ENCODE results near the gene MEG3.

- TF ChIP-seq CTCF (conservative IDR thresholded peaks at IDR 0.05): no peak
- TF ChIP-seq EZH2 (IDR thresholded peaks at IDR 0.05; ENCODE audit: low read depth): no peak
Observed at GRCh38 chr14:100851946-100852620, 26.2 kb downstream of the MEG3 start.

Data from PC-9 (cell line).